ENCODE results near the gene PSMB10.
"Not testable (repeated sequence)": the region's sequence is repeated elsewhere in the genome, so short reads cannot be mapped to it uniquely, and the experiment has no call there.

Gene PSMB10

DNA sequence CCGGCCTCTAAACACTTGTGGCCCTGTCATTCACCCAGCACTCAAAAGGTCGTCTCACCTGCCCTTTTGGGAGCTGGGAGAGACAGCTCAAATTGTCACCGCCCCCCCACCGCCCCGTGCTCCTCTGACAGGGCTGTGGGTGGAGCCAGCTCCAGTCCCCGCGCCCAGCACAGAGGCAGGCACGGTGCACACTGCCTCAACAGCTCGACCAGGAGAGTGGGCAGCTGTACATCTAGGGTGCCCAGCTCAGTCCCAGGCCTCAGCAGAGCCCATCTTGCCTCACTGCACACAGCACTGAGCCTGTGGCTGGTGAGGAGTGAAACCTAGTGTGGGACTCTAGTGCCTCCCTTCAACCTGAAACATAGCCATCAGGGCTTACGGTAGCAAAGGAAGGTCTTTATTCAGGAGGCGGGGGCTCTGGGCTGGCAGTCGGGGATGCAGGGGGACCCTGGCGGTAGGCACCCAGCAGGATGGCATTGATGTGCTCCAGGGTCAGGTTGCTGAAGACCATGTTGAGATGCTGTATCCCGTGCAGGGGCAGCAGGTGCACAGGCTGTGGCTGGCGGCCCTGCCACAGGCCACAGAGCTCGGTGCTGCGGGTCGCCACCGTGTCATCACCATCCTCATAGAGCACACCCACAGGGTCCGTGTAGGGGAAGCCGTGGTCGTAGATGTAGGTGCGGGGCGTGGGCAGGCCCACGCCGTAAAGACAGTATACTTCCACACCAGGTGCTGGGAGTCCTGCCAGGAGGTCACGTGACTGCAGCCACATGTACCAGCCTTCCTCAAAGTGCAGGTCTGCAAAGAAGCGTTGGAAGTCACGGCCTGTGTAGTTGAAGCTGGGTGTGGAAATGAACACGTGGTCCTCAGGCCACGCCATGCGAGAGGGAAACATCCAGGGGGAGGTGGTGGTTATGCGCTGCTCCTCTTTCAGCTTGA is 3.1 kb upstream of the PSMB10 start:
- peaks cover 48% of the 10 kb centered on the region for H3K4me1 Mint-ChIP-seq
- H3K4me3 Mint-ChIP-seq = peak overlapping the region; percentile 31
- no peaks in the 10 kb centered on the region for H3K9me3 Mint-ChIP-seq
- peak overlapping the region; percentile 84 for H3K27ac Mint-ChIP-seq
- H3K27me3 Mint-ChIP-seq = no peaks in the 10 kb centered on the region
- H3K36me3 Mint-ChIP-seq = peaks cover 3% of the 10 kb centered on the region

DNA sequence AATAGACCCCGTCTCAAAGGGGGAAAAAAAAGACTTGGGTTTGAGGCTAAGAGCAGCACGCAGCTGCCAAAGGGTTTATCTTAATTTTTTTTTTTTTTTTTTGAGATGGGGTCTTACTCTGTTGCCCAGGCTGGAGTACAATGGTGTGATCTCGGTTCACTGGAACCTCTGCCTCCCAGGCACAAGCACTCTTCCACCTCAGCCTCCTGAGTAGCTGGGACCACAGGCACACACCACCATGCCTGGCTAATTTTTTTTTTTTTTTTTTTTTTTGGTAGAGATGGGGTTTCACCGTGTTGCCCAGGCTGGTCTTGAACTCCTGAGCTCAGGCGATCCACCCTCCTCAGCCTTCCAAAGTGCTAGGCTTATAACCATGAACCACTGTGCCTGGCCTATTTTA is 1.1 kb upstream of the PSMB10 start:
- H3K27me3 Mint-ChIP-seq, H3K27ac Mint-ChIP-seq, H3K9me3 Mint-ChIP-seq, H3K36me3 Mint-ChIP-seq: not testable (repeated sequence)
- Mint-ChIP-seq H3K4me1 (peaks cover 56% of the 10 kb centered on the region), H3K4me3 (peak overlapping the region; percentile 100)

GRCh38 chr16:67936880-67937605 is 393 bp upstream of the PSMB10 start:
- Mint-ChIP-seq H3K4me3 (peak overlapping the region; percentile 100), H3K36me3 (peaks cover 7% of the 10 kb centered on the region), H3K9me3 (no peaks in the 10 kb centered on the region), H3K4me1 (peaks cover 53% of the 10 kb centered on the region), H3K27me3 (no peaks in the 10 kb centered on the region), H3K27ac (peak overlapping the region; percentile 99)

GRCh38 chr16:67935402-67936123 is 1.1 kb downstream of the PSMB10 start:
- Mint-ChIP-seq H3K27me3 (no peaks in the 10 kb centered on the region), H3K9me3 (no peaks in the 10 kb centered on the region), H3K4me3 (peak overlapping the region; percentile 100), H3K4me1 (peaks cover 45% of the 10 kb centered on the region), H3K36me3 (peaks cover 7% of the 10 kb centered on the region), H3K27ac (peak overlapping the region; percentile 99)

GRCh38 chr16:67935101-67935401 is 1.6 kb downstream of the PSMB10 start:
- Mint-ChIP-seq H3K4me3 (peak overlapping the region; percentile 100), H3K36me3 (peaks cover 7% of the 10 kb centered on the region), H3K27ac (peak overlapping the region; percentile 99), H3K27me3 (no peaks in the 10 kb centered on the region), H3K4me1 (peaks cover 40% of the 10 kb centered on the region), H3K9me3 (no peaks in the 10 kb centered on the region)

- Mint-ChIP-seq H3K27me3 (no peaks in the 10 kb centered on the region), H3K36me3 (peaks cover 7% of the 10 kb centered on the region), H3K9me3 (no peaks in the 10 kb centered on the region), H3K4me1 (peaks cover 34% of the 10 kb centered on the region), H3K27ac (peak overlapping the region; percentile 99), H3K4me3 (peak overlapping the region; percentile 100)
Measured at GRCh38 chr16:67934306-67935100, 2.1 kb downstream of the PSMB10 start.

DNA sequence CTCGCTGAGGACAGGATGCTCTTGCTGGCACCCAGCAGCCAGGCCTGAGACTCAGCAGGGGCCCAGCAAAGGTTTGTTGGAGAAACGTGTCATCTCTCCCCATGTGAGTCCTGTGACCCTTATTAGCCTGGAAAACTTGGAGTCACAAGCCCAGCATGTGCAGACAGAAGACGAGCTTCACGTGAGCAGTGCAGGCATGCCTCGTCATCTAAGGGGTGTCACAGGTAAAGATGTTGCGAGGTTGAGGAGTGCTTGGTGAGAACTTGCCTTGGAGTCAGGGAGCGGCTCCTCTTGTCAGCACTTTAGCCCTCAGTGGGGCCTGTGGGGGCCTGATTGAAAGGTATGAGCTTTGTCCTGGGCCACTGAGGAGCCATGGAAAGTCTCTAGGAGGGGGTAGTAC is 2.8 kb downstream of the PSMB10 start:
- peaks cover 28% of the 10 kb centered on the region for H3K4me1 Mint-ChIP-seq
- H3K9me3 Mint-ChIP-seq = no peaks in the 10 kb centered on the region
- peak overlapping the region; percentile 44 for H3K4me3 Mint-ChIP-seq
- H3K27me3 Mint-ChIP-seq = no peaks in the 10 kb centered on the region
- peaks cover 7% of the 10 kb centered on the region for H3K36me3 Mint-ChIP-seq
- H3K27ac Mint-ChIP-seq = peak overlapping the region; percentile 30

GRCh38 chr16:67932462-67932840 is 4.2 kb downstream of the PSMB10 start:
- Mint-ChIP-seq H3K27me3 (no peaks in the 10 kb centered on the region), H3K36me3 (peaks cover 7% of the 10 kb centered on the region), H3K9me3 (no peaks in the 10 kb centered on the region), H3K4me3 (no peak overlapping the region), H3K4me1 (peaks cover 35% of the 10 kb centered on the region), H3K27ac (no peak overlapping the region)

DNA sequence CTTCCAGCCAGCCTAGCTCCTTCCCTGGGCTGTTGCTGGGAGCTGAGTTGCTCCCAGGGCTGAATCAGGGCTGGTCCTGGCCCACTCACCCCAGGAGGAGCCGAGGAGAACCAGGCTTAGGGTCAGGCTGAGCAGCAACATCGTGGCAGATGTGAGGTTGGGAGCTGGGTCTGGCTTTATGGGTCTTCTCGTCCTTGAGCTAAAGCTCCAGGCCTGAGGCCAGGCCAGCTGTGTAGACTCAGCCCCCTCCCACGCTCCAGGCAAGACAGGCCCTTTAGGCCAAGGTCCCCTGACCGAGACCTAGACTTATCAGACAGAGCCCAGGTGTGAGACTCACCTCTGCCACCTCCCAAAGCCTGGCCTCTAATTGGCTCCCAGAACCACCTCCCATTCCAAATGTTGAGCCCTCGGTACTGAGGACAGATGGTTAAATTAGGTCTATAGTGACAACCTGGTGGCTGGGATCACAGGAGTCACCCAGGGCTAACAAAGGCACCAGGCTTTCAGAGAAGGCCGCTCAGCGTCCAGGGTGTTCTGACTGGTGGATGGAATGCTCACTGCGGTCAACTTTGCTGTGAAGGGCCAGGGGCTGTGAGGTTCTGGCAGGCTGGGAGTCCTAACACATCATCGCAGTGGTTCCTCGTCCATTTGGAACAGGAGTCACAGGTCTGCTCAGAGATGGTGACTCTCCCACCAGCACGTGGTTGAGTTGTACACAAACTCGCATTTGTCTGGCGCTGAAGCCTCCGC is 4.8 kb downstream of the PSMB10 start, which contains the start of gene CTRL:
Gene CTRL, minus strand, starts transcription at position 151 of the 750 bp plus-strand sequence. Its CDS starts 10 bp downstream, at position 141.
- Mint-ChIP-seq H3K27me3 (no peaks in the 10 kb centered on the region), H3K27ac (peak within 1 kb of the TSS; percentile 17), H3K9me3 (no peaks in the 10 kb centered on the region), H3K4me3 (no peak within 1 kb of the TSS), H3K36me3 (peaks cover 7% of the 10 kb centered on the region), H3K4me1 (peaks cover 30% of the 10 kb centered on the region)

GRCh38 chr16:67930678-67931211 is 5.9 kb downstream of the PSMB10 start:
- H3K4me1 Mint-ChIP-seq = peaks cover 27% of the 10 kb centered on the region
- no peaks in the 10 kb centered on the region for H3K27me3 Mint-ChIP-seq
- H3K4me3 Mint-ChIP-seq = no peak overlapping the region
- H3K27ac Mint-ChIP-seq = no peak overlapping the region
- H3K36me3 Mint-ChIP-seq = peaks cover 6% of the 10 kb centered on the region
- H3K9me3 Mint-ChIP-seq = no peaks in the 10 kb centered on the region

DNA sequence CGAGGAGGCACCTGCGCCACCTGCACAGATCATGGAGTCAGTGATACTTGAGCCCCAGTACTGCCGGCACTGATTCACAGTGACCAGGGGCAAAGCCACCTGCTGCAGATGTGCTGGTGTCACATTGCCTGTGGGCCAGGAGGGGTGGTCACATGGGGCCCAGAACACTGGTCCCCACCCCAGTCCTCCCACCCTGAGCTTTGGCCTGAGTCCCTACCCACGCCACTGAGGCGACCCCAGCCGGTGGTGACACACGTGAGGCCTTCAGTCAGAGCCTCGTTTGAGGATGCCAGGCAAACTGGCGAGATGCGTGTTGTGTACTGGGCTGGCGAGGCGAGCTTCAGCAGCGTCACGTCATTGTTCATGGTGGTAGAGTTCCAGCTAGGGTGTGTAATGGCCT is 6.5 kb downstream of the PSMB10 start:
- Mint-ChIP-seq H3K27ac (no peak overlapping the region), H3K27me3 (no peaks in the 10 kb centered on the region), H3K4me1 (peaks cover 22% of the 10 kb centered on the region), H3K4me3 (no peak overlapping the region), H3K9me3 (no peaks in the 10 kb centered on the region), H3K36me3 (peaks cover 4% of the 10 kb centered on the region)

DNA sequence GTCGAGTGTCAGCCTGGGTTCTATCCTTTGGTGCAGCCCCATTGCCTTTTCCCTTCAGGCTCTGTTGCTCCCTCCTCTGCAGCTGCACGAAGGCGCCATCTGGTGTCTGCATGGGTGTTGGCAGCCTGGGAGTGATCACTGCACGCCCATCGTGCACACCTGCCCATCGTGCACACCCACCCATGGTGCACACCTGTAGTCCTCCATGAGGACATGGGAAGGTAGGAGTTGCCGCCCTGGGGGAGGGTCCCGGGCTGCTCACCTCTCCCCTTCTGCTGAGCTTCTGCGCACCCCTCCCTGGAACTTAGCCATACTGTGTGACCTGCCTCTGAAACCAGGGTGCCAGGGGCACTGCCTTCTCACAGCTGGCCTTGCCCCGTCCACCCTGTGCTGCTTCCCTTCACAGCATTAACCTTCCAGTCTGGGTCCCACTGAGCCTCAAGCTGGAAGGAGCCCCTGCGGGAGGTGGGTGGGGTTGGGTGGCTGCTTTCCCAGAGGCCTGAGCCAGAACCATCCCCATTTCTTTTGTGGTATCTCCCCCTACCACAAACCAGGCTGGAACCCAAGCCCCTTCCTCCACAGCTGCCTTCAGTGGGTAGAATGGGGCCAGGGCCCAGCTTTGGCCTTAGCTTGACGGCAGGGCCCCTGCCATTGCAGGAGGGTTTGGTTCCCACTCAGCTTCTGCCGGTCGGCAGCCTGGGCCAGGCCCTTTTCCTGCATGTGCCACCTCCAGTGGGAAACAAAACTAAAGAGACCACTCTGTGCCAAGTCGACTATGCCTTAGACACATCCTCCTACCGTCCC is 7.9 kb downstream of the PSMB10 start:
- H3K27me3 Mint-ChIP-seq = no peaks in the 10 kb centered on the region
- no peak overlapping the region for H3K27ac Mint-ChIP-seq
- peaks cover 9% of the 10 kb centered on the region for H3K4me1 Mint-ChIP-seq
- no peaks in the 10 kb centered on the region for H3K9me3 Mint-ChIP-seq
- peaks cover 1% of the 10 kb centered on the region for H3K36me3 Mint-ChIP-seq
- no peak overlapping the region for H3K4me3 Mint-ChIP-seq

- H3K27me3 Mint-ChIP-seq = no peaks in the 10 kb centered on the region
Measured at GRCh38 chr16:67928147-67928546, 8.5 kb downstream of the PSMB10 start.

More at GRCh38 chr16:67928147-67928546, 8.5 kb downstream of the PSMB10 start:
- no peaks in the 10 kb centered on the region for H3K9me3 Mint-ChIP-seq
- H3K4me3 Mint-ChIP-seq = no peak overlapping the region
- H3K4me1 Mint-ChIP-seq = peaks cover 9% of the 10 kb centered on the region
- no peaks in the 10 kb centered on the region for H3K36me3 Mint-ChIP-seq
- H3K27ac Mint-ChIP-seq = no peak overlapping the region
